SK-N-MC (cell line): ENCODE results near the gene STIL.
"Not testable (repeated sequence)": the region's sequence is repeated elsewhere in the genome, so short reads cannot be mapped to it uniquely, and the experiment has no call there.

Experiments used
- DNase-seq: peaks from one replicate; pipeline ENCODE4 v3.0.0-alpha.2; 2011; ENCODE audit warnings: low read depth, low spot score
- H3K27ac ChIP-seq: fragments of 200-600 bp; sonication (generic); 2 replicates; pipeline ENCODE4 v1.5.1; 2016; ENCODE audit warnings: mixed run types
- H3K36me3 ChIP-seq: fragments of 200-600 bp; sonication (generic); 2 replicates; pipeline ENCODE4 v1.6.1; 2017; ENCODE audit warnings: antibody characterized with exemption, low read length, mixed read lengths; ENCODE audit not compliant: insufficient read depth
- H3K4me3 ChIP-seq: fragments of 200-600 bp; sonication (generic); 2 replicates; pipeline ENCODE4 v1.5.1; 2016
- H3K9ac ChIP-seq: fragments of 200-600 bp; sonication (generic); 2 replicates; pipeline ENCODE4 v1.8.0; 2017; ENCODE audit warnings: mixed run types, mixed read lengths; ENCODE audit not compliant: insufficient read length
- H3K9me3 ChIP-seq: fragments of 200-600 bp; sonication (generic); 2 replicates; pipeline ENCODE4 v1.6.1; 2017; ENCODE audit warnings: low read depth, mild to moderate bottlenecking, antibody characterized with exemption, low read length, moderate library complexity, mixed read lengths
- EZH2 ChIP-seq: fragments of 200-600 bp; sonication (generic); IDR thresholded peaks from one replicate; pipeline ENCODE4 v1.6.1; 2017; ENCODE audit warnings: antibody characterized with exemption
- FOXP2 ChIP-seq: optimal IDR thresholded peaks from 2 replicates; pipeline ENCODE3; 2011; ENCODE audit warnings: mild to moderate bottlenecking, moderate library complexity; ENCODE audit not compliant: insufficient read depth; ENCODE audit errors: extremely low read length, control extremely low read depth
- POLR2AphosphoS5 ChIP-seq: IDR thresholded peaks from 2 replicates; pipeline ENCODE4 v1.6.1; 2012; ENCODE audit warnings: mild to moderate bottlenecking, low read depth, low read length, borderline replicate concordance

Gene STIL

DNA sequence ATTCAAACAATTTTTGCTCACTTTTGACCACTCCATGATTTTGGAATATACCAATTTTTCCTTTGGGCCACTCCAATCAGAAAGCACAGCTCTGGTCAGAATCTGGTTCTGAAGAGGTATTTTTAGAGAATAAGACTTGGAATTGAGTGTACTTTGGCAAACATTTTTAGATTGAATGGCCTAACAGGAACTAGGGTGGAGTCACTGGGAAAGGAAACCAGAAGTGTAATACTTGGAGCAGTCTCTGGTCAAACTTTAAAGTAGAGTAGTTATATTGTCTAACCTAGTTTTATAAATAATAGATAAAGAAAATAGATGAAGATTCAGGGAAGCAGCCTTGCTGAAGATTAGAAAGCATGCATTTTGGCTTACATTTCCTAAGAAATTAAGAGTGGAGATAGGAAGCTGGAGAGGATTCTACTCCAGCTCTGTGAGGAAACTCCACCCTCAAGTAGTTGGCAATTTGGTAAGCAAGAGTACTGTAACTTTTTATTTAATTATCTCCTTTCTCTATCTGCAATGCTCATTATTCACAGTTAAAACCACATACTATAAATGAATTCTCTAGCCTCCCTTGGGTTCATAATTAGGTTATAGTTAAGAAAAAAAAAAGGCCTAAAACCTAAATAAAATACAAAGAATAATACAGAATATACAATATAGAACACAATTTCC, 15.8 kb downstream of the STIL start:
- H3K27ac ChIP-seq = peak overlapping the region; percentile 30; the same call in 1 of the 2 replicates
- H3K4me3 ChIP-seq = no peak overlapping the region
- H3K9me3 ChIP-seq = no peaks in the 10 kb centered on the region
- no peak overlapping the region for H3K9ac ChIP-seq
- DNase-seq = no peak
- TF ChIP-seq POLR2AphosphoS5 (no peak), EZH2 (no peak), FOXP2 (no peak)
- peaks cover 79% of the 10 kb centered on the region for H3K36me3 ChIP-seq

DNA sequence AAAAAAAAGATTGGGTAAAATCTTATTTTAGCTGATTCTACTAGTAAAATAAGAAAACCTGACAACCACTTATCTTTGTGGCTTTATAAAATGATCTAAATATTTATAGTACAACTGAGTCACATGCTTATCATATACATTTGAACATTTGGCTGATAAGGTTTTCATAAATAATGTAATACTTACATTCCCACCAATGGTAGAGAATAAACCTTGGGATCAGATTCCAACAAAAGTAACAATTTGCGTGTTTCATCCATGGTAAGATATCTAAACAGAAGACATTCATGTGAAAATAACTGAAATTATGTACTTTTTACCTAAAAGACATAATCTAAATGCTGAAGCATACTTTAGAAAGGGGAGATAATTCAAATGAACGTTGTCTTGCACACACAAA, 18.4 kb downstream of the STIL start:
- no peak for DNase-seq
- no peak overlapping the region for H3K4me3 ChIP-seq
- H3K9ac ChIP-seq = no peak overlapping the region
- no peak overlapping the region for H3K27ac ChIP-seq
- H3K36me3 ChIP-seq = peaks cover 73% of the 10 kb centered on the region
- no peaks in the 10 kb centered on the region for H3K9me3 ChIP-seq
- TF ChIP-seq POLR2AphosphoS5 (no peak), EZH2 (no peak), FOXP2 (no peak)

DNA sequence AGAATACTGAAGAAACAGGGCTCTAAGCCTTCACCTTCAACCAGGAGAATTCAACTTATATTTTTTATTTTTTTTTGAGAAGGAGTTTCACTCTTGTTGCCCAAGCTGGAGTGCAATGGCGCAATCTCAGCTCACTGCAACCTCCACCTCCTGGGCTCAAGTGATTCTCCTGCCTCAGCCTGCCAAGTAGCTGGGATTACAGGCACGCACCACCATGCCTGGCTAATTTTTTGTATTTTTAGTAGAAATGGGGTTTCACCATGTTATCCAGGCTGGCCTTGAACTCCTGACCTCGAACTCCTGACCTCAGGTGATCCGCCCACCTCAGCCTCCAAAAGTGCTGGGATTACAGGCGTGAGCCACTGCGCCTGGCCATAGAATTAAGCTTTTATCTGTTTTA, 19.1 kb downstream of the STIL start:
- not testable (repeated sequence) for H3K27ac ChIP-seq, H3K4me3 ChIP-seq, H3K9me3 ChIP-seq, DNase-seq, H3K9ac ChIP-seq
- peaks cover 72% of the 10 kb centered on the region for H3K36me3 ChIP-seq

DNA sequence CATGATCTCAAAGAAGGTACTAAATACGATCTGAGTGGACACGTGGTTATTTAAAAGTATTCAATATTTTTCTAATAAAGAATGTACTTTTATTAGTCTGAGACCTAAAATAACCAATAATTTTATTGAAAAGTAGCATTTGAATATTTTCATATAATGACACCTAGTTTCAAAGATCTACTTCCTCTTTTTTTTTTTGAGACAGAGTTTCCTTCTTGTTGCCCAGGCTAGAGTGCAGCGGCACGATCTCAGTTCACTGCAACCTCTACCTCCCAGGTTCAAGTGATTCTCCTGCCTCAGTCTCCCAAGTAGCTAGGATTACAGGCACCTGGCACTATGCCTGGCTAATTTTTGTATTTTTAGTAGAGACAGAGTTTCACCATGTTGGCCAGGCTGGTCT, 25.8 kb downstream of the STIL start:
- H3K9me3 ChIP-seq = not testable (repeated sequence)
- peaks cover 64% of the 10 kb centered on the region for H3K36me3 ChIP-seq

DNA sequence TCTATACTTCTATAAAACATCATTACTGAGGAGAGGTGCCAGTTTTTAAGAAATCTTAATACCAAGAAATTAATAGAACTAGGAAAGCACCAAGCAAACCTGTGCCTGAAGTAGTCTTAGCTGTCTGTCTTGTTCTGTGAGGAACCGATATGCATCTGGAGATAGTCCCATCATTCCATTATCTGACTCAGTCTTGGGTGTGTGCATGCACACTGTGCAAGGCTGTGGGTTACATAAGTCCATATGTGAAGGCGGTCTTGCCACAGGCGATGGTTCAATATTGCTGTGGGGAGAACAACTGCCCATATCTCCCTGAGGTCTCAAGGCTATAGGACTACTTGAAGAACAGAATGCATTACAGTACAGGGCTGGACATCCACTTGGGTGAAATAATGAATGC, 33.8 kb downstream of the STIL start:
- Histone ChIP-seq H3K27ac (no peak overlapping the region), H3K4me3 (no peak overlapping the region), H3K36me3 (peaks cover 65% of the 10 kb centered on the region), H3K9me3 (no peaks in the 10 kb centered on the region), H3K9ac (no peak overlapping the region)
- TF ChIP-seq EZH2 = no peak
- no peak for TF ChIP-seq POLR2AphosphoS5
- TF ChIP-seq FOXP2 = no peak
- DNase-seq = no peak

More for the DNA sequence above, 25.8 kb downstream of the STIL start:
- H3K9ac ChIP-seq, DNase-seq, H3K4me3 ChIP-seq, H3K27ac ChIP-seq: not testable (repeated sequence)

DNA sequence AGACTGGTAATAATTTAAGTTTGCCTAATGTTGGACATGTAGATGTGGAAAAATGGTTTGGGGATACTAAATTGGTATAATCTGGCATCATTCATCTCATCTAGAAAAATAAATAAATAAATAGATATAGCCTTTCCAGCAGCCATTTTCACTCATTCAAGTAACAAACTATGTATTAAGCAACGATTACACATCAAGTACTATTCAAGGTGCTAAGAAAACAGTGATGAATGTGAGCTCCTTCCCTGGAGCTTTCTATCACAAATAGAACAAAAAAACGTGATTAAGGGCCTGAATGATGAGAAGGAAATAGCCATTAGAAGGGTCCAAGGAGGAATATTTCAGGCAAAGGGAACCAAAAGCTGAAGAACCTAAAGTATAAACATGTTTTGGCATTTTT, 37.1 kb downstream of the STIL start:
- Histone ChIP-seq H3K9me3 (no peaks in the 10 kb centered on the region), H3K27ac (no peak overlapping the region), H3K4me3 (no peak overlapping the region), H3K36me3 (peaks cover 50% of the 10 kb centered on the region), H3K9ac (no peak overlapping the region)
- no peak for DNase-seq
- TF ChIP-seq EZH2 (no peak), POLR2AphosphoS5 (no peak), FOXP2 (no peak)

DNA sequence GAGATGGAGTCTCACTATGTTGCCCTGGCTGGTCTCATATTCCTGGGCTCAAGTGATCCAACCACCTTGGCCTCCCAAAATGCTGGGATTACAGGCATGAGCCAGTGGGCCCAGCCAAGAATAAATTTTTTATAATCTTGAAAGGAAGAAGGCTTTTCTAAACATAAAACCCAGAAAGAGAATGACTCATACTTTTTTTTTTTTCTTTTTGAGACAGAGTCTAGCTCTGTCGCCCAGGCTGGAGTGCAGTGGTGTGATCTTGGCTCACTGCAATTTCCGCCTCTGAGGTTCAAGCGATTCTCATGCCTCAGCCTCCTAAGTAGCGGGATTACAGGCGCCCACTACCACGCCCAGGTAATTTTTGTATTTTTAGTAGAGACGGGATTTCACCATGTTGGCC, 38.1 kb downstream of the STIL start:
- not testable (repeated sequence) for H3K9ac ChIP-seq, DNase-seq
- peaks cover 48% of the 10 kb centered on the region for H3K36me3 ChIP-seq

DNA sequence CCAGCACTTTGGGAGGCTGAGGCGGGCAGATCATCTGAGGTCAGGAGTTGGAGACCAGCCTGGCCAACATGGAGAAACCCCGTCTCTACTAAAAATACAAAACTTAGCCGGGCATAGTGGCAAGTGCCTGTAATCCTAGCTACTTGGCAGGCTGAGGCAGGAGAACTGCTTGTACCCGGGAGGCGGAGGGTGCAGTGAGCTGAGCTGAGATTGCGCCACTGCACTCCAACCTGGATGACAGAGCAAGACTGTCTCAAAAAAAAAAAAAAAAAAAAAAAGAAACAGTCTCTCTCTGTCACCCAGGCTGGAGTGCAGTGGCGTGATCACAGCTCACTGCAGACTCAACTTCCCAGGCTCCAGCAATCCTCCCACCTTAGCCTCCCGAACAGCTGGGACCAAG, 48.4 kb downstream of the STIL start:
- H3K27ac ChIP-seq, H3K9me3 ChIP-seq, H3K4me3 ChIP-seq: not testable (repeated sequence)

More for the DNA sequence above, 38.1 kb downstream of the STIL start:
- H3K27ac ChIP-seq, H3K9me3 ChIP-seq, H3K4me3 ChIP-seq: not testable (repeated sequence)

DNA sequence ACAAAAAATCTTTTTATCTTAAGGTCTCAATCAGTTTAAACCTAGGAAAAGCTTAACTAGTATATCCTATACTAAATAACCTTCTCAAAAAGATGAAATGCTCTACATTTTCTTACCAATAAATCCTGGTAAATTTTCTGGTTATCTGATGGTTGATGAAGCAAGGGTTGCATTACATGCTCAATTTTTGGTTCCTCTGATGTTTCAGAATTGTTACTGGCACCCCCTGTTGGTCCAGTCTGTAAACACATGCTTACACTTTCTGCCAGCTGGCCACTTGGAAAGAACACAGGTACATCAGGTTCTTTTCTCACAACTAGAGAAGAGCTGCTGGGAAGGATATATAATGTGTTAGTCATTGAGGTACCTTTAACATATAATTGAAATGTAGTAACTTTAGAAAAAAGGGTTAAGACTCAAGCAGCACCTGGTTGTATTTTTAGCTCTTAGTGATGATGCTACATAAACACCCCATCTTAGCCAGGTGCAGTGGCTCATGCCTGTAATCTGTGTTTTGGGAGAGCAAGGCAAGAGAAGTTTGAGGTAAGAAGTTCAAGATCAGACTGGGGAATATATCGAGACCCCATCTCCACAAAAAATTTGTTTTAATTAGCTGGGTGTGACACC, 51.0 kb downstream of the STIL start:
- H3K9me3 ChIP-seq = no peaks in the 10 kb centered on the region
- no peak overlapping the region for H3K9ac ChIP-seq
- TF ChIP-seq EZH2 (no peak), POLR2AphosphoS5 (no peak), FOXP2 (no peak)
- peaks cover 53% of the 10 kb centered on the region for H3K36me3 ChIP-seq
- H3K27ac ChIP-seq = no peak overlapping the region
- H3K4me3 ChIP-seq = no peak overlapping the region
- DNase-seq = no peak

More for the DNA sequence above, 48.4 kb downstream of the STIL start:
- not testable (repeated sequence) for DNase-seq, H3K9ac ChIP-seq
- peaks cover 59% of the 10 kb centered on the region for H3K36me3 ChIP-seq
